ENCODE data around the gene KCMF1.

The KCMF1 gene

GRCh38 chr2:85032621-85033020 is 61.7 kb downstream of the KCMF1 start:
- FAIRE-seq = no peak

GRCh38 chr2:85033388-85033787 is 62.4 kb downstream of the KCMF1 start:
- no peak for FAIRE-seq

GRCh38 chr2:85034158-85034557 is 63.2 kb downstream of the KCMF1 start:
- FAIRE-seq = no peak

DNA sequence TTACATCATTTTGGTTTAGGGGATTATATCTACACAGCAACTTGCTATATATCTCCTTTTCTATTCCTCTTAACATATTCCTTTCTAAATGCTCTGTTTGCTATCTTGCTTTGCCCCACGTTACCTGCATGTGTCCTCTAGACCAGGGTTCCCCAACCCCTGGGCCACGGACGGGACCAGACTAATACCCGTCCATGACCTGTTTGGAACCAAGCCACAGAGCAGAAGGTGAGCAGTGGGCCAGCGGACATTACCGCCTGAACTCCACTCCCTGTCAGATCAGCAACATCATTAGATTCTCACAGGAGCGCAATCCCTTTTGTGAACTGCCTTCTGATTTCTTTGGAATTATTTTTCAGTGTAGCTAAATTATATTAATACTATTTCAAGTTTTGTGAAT is 66.7 kb downstream of the KCMF1 start:
- no peak for FAIRE-seq

DNA sequence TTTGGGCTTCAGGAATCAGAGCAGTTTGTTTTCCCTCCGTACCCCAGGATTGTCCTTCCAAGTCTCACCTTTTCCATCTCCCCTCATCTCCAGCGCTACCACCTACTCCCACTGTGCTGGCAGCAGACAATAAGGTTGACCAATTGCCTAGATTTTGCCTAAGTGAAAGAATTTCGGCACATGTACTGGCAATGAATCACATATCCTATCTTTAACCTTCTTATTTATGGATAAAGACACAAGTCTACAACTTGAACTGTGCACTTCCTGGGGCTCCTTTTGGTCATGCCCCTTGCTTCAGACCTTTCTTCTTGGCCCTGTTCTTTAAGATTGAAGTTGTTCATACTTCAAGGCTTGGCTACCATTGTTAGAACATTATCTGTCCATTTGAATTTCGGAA is 71.4 kb downstream of the KCMF1 start:
- FAIRE-seq = no peak

DNA sequence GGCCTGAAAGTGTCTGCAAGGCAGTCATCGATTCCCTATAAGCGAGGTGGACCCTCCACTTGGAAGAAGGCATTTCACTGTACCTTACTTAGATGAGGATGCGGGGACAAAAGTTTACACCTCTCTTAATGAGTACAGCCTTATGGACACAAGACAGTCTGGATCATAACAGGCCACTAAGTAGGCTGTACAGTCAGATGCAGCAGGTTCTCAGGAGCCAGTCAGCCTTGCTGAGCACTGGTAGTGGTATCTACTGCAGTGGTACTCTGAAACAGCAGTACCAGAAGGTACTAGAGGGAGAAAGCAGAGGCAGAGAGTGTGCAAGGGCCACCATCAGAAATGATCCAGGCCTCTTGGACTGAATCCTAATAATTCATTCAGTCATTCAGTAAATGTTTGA is 77.6 kb downstream of the KCMF1 start:
- no peak for FAIRE-seq

DNA sequence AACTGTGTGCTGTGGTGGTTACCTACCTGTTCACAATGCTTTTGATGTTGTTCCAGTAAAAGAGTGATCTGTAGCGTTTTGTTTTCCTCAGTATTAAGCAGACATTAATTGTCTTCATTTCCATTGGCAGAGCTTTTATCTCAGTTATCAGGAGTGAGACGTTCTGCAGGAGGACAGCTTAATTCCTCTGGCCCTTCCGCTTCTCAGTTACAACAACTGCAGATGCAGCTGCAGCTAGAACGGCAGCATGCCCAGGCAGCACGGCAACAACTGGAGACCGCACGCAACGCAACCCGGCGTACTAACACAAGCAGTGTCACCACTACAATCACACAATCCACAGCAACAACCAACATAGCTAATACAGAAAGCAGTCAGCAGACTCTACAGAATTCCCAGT is 78.3 kb downstream of the KCMF1 start:
- FAIRE-seq = no peak

DNA sequence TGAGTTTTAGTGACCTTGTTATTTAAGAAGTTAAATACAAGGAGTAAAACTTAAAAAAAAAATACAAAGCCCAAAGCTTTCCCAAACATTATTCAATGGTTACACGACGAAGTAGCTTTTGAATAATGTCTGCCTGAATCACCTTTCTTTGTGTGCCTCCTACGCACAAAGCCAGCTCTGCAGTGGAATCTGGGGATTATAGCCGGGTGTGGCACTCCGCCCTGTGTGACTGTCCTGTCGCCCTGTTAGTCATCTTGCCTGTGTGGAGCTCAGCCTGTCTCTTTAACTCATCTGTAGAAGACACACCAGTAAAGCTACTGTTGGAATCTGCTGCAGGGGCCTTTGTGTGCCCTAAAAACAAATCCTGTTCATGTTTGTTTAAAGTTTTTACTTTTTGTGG is 82.8 kb downstream of the KCMF1 start:
- FAIRE-seq = no peak

DNA sequence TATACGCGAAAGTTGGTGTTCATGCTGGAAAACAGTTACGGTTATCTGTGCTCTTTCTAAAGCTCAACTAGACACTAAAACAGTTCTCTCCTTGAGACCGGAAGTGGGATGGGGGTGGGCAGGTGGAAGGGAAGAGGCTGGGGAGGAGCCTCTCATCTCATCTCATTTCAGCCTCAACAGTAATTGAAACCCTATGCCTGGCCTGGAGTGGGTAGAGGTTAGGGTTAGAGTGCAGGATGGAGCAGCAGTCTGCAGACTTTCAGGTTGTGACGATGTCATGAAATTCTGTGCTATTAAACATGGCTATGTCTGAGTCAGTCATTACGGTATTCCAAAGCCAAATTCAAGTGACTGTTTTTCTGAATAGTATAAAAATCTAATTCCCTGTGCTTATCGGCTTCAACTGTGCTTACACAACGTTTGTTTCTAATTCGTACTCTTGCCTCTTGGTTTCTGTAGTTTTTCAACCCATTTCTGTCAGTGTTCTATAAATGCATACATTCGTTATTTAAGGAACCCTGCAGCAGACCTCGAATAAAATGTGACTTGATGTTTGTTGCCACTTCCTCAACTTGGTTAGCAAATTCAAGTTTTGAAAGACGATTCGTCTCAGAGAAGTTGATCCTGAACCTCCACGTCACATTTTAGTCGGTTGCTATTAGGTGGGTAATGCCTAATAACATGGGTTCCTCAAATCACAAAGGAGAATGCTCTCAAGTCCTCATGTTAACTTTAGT is 86.4 kb downstream of the KCMF1 start:
- FAIRE-seq = no peak

DNA sequence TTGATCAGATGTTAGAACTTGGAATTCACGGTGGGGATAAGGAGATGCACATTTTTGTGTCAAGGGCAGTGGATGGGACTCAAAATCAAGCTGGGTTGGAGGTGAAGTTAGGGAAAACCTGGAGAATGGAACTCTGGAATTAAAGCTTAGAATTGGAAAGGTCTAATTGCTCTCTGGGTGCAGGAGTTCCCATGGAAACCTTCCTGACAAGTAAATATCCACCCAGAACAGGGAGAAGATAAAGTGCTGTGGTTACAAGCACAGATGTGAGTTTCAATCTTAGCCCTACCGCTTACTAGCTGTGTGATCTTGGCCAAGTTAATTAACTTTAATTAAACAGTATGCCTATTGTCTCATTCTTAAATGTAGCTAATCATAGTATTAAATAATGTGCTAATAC is 90.9 kb downstream of the KCMF1 start:
- FAIRE-seq = no peak

DNA sequence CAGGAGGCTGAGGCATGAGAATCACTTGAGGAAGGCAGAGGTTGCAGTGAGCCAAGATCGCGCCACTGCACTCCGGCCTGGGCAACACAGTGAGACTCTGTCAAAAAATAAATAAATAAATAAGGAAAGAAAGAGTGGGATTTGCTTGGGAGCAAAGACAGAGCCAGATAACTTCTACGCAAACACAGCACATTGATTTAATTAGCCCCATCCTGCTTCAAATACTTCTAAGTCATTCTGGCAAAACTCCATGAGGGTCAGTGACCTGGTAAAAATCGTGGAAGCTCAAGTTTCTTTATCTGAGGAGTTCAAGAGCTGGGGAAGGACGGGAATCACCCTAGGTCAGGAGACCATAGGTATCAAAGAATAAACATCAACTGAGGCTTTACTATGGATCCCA is 91.6 kb downstream of the KCMF1 start:
- no peak for FAIRE-seq

DNA sequence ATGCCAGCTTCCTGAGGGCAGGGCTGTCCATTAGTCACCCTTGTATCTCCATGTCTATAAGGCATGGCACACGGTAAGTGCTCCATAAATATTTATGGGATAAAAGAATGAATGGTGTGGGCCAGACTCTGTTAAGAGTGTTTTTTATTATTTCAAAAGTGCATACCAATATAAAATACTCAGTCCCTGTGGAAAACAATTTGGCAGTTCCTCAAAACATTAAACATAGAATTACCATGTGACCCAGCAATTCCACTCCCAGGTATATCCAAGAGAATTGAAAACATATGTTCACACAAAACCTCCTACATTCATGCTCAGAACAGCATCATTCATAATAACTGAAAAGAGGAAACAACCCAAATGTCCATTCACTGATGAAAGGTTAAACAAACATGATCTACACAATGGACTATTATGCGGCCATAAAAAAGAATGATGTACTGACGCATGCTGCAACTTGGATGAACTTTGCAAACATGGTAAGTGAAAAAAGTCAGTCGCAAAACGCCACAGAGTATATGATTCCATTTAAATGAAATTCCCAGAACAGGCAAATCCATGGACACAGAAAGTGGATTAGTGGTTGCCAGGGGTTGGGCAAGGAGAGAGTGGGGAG is 93.1 kb downstream of the KCMF1 start:
- FAIRE-seq = no peak

GRCh38 chr2:85064927-85065577 is 94.1 kb downstream of the KCMF1 start:
- no peak for FAIRE-seq

DNA sequence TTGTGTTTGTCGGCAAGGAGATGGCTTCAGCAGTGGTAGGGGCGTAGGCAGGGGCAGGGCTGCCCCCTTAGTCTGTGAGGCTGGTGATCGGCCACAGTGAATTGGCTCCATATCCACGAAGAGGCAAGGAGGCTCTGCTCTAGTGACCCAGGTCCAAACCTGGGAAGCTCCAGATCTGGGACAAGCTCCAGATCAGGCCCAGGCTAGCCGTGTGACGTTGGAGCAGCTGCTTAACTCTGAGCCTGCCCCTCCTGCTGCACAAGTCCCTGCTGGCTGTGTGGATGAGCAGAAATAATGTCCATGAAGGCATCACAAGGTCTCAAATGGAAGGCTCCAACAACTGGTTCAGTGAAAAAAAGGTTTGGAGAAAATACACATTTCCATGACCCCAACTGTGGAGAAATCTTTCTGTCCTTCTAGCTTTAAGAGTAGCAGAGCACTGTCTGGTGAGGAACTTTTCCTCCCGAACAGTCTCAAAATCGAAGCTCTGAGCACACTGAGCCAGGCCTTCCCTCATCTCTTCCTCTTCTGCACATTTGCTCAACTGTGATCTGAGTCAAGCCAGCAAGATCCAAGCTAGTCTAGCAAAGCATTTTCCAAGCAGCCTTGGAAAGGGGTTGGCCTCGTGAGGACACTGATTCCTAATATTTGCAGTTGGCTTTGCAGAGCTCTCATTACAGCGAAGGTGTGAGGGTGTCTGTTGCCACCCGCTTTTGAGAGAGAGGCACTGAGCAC is 95.2 kb downstream of the KCMF1 start:
- FAIRE-seq = no peak

GRCh38 chr2:85066874-85067351 is 96.0 kb downstream of the KCMF1 start:
- peak; percentile 67 for FAIRE-seq

DNA sequence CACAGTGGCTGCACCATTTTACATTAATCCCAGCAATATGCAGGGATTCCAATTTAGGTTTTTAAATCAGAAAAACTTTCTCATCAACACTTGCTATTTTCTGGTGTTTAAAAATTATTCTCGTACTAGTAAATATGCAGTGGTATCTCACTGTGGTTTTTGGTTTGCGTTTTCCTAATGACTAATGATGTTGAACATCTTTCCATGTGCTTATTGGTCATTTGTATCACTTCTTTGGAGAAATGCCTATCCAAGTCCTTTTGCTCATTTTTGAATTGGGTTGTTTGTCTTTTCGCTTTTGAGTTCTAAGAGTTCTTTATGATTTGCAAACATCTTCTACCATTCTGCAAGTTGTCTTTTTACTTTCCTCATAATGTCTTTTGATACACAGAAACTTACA is 100.1 kb downstream of the KCMF1 start:
- no peak for FAIRE-seq

GRCh38 chr2:85073033-85073432 is 102.1 kb downstream of the KCMF1 start:
- no peak for FAIRE-seq

- FAIRE-seq = no peak
Measured at GRCh38 chr2:85076618-85077274, 105.8 kb downstream of the KCMF1 start.

DNA sequence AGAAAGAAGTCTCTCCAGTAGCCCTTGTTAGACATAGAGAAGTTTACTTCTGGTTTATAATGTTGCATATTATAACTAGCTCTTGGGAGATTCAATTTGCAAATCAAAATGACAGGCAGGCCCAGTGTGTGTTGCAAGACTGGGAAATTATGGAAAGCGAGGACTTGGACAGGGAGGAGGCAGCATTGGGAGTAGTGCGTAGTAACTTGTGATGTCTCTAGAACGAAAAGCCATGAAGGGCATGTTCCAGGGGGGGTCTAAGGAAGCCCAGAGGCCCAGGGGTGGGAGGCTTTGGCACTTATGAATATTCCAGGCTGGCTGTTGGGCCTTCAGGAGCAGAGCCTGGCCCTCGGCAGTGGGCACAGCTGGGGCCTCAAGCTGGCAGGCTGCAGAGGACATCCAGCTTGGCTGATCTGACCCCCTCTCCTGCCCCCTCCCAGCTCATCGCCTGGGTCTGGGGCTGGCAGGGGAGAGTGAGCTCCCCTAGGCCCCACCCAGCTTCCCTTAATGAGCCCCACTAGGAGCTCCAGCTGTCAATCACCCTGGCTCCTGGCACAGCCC is 107.0 kb downstream of the KCMF1 start:
- no peak for FAIRE-seq

- FAIRE-seq = no peak
Measured at GRCh38 chr2:85078536-85078935, 107.6 kb downstream of the KCMF1 start.

DNA sequence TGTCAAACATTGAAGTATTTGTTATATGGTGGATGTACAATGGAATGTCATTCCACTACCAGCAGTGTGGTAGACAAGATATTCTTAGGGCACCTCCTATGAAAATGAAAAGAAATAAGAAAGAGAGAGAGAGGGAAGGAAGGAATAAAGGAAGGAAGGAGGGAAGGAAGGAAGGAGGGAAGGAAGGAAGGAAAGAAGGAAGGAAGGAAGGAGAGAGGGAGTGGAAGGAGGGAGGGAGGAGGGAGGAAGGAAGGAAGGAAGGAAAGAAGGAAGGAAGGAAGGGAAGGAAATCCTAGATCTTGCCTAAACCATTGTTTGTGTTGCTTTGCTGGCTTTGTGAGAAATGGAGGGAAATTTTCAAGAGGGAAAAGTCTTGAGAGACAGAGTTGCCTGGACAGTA is 112.1 kb downstream of the KCMF1 start:
- no peak for FAIRE-seq

DNA sequence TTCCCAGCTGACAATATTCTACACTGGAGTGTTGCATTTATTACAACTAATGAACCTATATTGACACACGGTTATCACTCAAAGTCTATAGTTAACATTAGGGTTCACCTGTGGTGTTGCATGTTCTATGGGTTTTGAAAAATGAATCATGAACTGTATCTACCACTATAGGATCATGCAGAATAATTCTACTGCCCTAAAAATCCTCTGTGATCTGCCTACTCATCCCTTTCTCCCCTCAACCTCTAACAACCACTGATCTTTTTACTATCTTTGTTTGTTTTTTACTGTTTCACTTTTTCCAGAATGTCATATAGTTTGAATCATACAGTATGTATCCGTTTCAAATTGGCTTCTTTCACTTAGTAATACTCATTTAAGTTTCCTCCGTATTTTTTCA is 114.6 kb downstream of the KCMF1 start:
- FAIRE-seq = no peak

GRCh38 chr2:85087541-85087940 is 116.6 kb downstream of the KCMF1 start:
- no peak for FAIRE-seq
